Large intestine (tissue), 3 donors: ENCODE measurements around the gene TADA2B. TPM values are rescaled to one million over a fixed set of nuclear protein-coding genes. Genes with fewer than 3 reads are reported as not detected.

Experiments used
- DNase-seq, 2 donors: peaks; one replicate each; pipeline versions ENCODE4 v3.0.0 to v3.0.0-alpha.2; 2013
- H3K27ac ChIP-seq: one replicate; pipeline ENCODE4 v1.5.1; 2013; ENCODE audit warnings: low read length
- H3K27me3 ChIP-seq: 2 replicates; pipeline ENCODE4 v1.6.1; 2013; ENCODE audit warnings: low read length; ENCODE audit not compliant: control insufficient read depth, insufficient read depth
- H3K36me3 ChIP-seq: 2 replicates; pipeline ENCODE4 v1.6.1; 2013; ENCODE audit warnings: low read length; ENCODE audit not compliant: control insufficient read depth, insufficient read depth
- H3K4me1 ChIP-seq: one replicate; pipeline ENCODE4 v1.6.1; 2013; ENCODE audit warnings: low read length; ENCODE audit not compliant: control insufficient read depth, insufficient read depth
- H3K4me3 ChIP-seq: one replicate; pipeline ENCODE4 v1.5.1; 2013; ENCODE audit warnings: low read length
- H3K9me3 ChIP-seq: one replicate; pipeline ENCODE4 v1.6.1; 2013; ENCODE audit warnings: mild to moderate bottlenecking, low read depth, low read length, moderate library complexity; ENCODE audit not compliant: control insufficient read depth
- WGBS: methylation state at CpG from one replicate; pipeline ENCODE4 v1.1.5; 2013; ENCODE audit warnings: low lambda C conversion rate; ENCODE audit not compliant: insufficient coverage; 5-methylcytosine and 5-hydroxymethylcytosine counted together
- polyA plus RNA-seq: library from polyadenylated mRNA; unstranded; fragments of 120-200 nt; gene quantifications from one replicate; pipeline ENCODE4 v1.2.1, GENCODE V29; 2013

Gene TADA2B
- polyA plus RNA-seq, 1 donor, result 18.6 TPM

DNA sequence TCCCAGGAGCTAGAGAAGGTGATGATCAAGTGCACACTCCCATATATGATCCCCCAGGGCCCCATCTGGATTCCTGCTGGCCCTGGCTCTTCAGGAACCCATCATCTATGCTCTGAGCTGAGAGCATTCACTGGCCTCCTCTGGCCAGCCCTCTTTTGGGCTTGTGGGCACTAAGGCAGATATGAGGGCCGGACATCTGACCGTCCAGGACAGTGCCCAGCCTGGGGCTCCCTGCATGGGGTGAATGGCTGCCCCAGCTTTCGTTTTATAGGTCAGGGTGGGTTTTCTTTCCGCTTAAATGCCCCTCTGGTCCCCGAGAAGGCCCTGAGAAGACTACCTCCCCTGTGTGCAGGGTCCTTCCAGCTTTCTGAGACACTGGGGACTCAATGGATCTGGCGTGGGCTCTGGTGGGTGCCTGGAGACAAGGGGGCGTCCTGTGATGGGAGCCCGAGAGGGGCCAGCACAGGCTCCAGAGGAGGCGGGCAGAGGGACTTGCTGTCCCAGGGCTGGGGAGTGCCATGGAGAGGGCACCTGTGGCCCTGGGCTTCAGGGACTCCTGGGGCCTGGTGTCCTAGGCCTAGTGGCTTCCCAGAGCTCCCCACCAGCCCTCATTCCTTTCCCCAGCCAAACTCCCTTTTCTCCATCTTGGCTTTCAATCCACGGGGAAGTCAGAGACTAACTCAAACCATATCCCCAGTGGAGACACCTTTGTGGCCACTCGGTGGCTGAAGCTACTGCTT is 64.2 kb downstream of the TADA2B start:
- DNase-seq, result no peak
- Histone ChIP-seq H3K36me3 (no peaks in the 10 kb centered on the region), H3K9me3 (peaks cover 3% of the 10 kb centered on the region), H3K27ac (no peak overlapping the region), H3K4me3 (no peak overlapping the region), H3K27me3 (no peaks in the 10 kb centered on the region), H3K4me1 (peaks cover 17% of the 10 kb centered on the region)
- WGBS, result no CpG with 5 or more reads among the region's 11 CpGs

Other genes starting within 250 kb of the TADA2B start
- gene TBC1D14, start 133.5 kb upstream of the TADA2B start, polyA plus RNA-seq, result 48.9 TPM
- gene GRPEL1, start 24.7 kb downstream of the TADA2B start, polyA plus RNA-seq, result 31.3 TPM
- gene SORCS2, start 149.2 kb downstream of the TADA2B start, polyA plus RNA-seq, result 3.6 TPM